Epithelial cell of proximal tubule (primary cell): ENCODE data around the gene NDUFB10. TPM values are rescaled to one million over a fixed set of nuclear protein-coding genes. Genes with fewer than 3 reads are reported as not detected.
"Not testable (repeated sequence)": the region's sequence is repeated elsewhere in the genome, so short reads cannot be mapped to it uniquely, and the experiment has no call there.

Experiments used
- DNase-seq: peaks from one replicate; pipeline ENCODE4 v3.0.0-alpha.2; 2011; ENCODE audit warnings: low read depth
- H3K4me3 ChIP-seq: 2 replicates; pipeline ENCODE4 v1.5.1; 2011; ENCODE audit warnings: low read depth, mild to moderate bottlenecking, low read length
- CTCF ChIP-seq: conservative IDR thresholded peaks from 2 replicates; pipeline ENCODE4 v1.5.1; 2012; ENCODE audit warnings: low read depth, mild to moderate bottlenecking, low read length
- total RNA-seq: library from RNA; depleted of rRNA; stranded (reverse); fragments of >200 nt; gene quantifications from 2 replicates; pipeline ENCODE4 v1.2.3, GENCODE V29; 2015

The NDUFB10 gene
- total RNA-seq, 1 donor from 2014 or later: 407 TPM

GRCh38 chr16:1918351-1919326 lies 40.7 kb upstream of the NDUFB10 start, which contains the start of gene HS3ST6:
HS3ST6 (minus strand) TSS chr16:1918415; CDS start chr16:1918323, 92 bp downstream.
- DNase-seq: no peak
- H3K4me3 ChIP-seq: no peak within 1 kb of the TSS
- TF ChIP-seq CTCF: no peak

- DNase-seq: no peak
- TF ChIP-seq CTCF: no peak
- no peak overlapping the region for H3K4me3 ChIP-seq
Measured at GRCh38 chr16:1919327-1919998, 39.9 kb upstream of the NDUFB10 start.

DNA sequence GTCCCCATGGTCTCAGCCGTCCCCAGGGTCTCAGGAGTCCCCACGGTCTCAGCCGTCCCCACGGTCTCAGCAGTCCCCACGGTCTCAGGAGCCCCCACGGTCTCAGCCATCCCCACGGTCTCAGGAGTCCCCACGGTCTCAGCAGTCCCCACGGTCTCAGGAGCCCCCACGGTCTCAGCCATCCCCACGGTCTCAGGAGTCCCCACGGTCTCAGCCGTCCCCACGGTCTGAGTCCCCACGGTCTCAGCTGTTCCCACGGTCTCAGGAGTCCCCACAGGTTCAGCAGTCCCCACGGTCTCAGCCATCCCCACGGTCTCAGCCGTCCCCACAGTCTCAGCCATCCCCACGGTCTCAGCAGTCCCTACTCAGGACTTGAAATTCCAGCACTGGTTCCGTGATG lies 39.2 kb upstream of the NDUFB10 start:
- DNase-seq, H3K4me3 ChIP-seq: not testable (repeated sequence)

- TF ChIP-seq CTCF: no peak
- no peak for DNase-seq
- no peak overlapping the region for H3K4me3 ChIP-seq
Measured at GRCh38 chr16:1920727-1921171, 38.6 kb upstream of the NDUFB10 start.

GRCh38 chr16:1922357-1922756 lies 37.0 kb upstream of the NDUFB10 start:
- H3K4me3 ChIP-seq: no peak overlapping the region
- no peak for TF ChIP-seq CTCF
- no peak for DNase-seq

- no peak for DNase-seq
- peak; percentile 42 for TF ChIP-seq CTCF
- no peak overlapping the region for H3K4me3 ChIP-seq
Measured at GRCh38 chr16:1923299-1924034, 35.9 kb upstream of the NDUFB10 start.

DNA sequence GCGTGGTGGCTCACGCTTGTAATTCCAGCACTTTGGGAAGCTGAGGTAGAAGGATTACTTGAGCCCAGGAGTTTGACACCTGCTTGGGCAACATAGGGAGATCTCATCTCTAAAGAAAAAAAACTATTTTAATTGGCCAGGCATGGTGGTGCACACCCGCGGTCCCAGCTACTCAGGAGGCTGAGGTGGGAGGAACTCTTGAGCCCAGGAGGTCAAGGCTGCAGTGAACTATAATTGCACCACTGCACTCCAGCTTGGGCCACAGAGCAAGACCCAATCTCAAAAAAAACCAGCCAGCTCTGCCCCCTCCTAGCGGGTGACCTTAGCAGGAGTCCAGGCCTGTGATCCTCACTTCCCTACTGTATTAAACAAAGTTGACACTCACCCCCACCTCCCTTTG lies 35.2 kb upstream of the NDUFB10 start:
- no peak for DNase-seq
- no peak overlapping the region for H3K4me3 ChIP-seq
- no peak for TF ChIP-seq CTCF
